HCT116 (cell line): Measurements from ENCODE around the gene YLPM1. TPM values are rescaled to one million over a fixed set of nuclear protein-coding genes. Genes with fewer than 3 reads are reported as not detected.

Experiments
- ATAC-seq: fragments of 200-7000 bp; cut with Tn5 transposase; 2 replicates; pipeline ENCODE4 v1.9.1; 2020; ENCODE audit warnings: mild to moderate bottlenecking, moderate library complexity
- BruUV-seq: library from RNA; stranded (reverse); fragments of 400-500 nt; replicated peaks from 2 replicates; lab custom pipeline; 2021; lab: Mats Ljungman, UMichigan
- CTCF ChIA-PET: fragments of 300-600 bp; sonication (Branson Sonifier 250); formaldehyde crosslinking; loops from one replicate; lab custom pipeline; 2021; ENCODE audit warnings: antibody characterized with exemption; lab: Charles Lee
- POLR2A ChIA-PET: fragments of 300-600, 350-600 bp; sonication (Branson Sonifier 250); formaldehyde crosslinking; loops from one replicate; lab custom pipeline; 2021; ENCODE audit warnings: antibody characterized with exemption; lab: Charles Lee
- RAD21 ChIA-PET, 2 experiments: fragments of 300-600 bp; sonication (Branson Sonifier 250); formaldehyde crosslinking; loops; one replicate each; lab custom pipeline; 2023; ENCODE audit warnings: low total read pairs in 2 of 2; ENCODE audit not compliant: uncharacterized antibody in 2 of 2, unreplicated experiment in 2 of 2, low non-redundant PET in 1 of 2; lab: Charles Lee
- DNase-seq: peaks from one replicate; pipeline ENCODE4 v3.0.0-alpha.2; 2010; ENCODE audit warnings: low read depth, low spot score
- H2AFZ ChIP-seq: fragments of 200-600 bp; shearing (Covaris generic), sonication (generic); 2 replicates; pipeline ENCODE4 v1.6.1; 2017; ENCODE audit warnings: low read depth, mixed run types, mixed read lengths, antibody characterized with exemption, low read length; ENCODE audit not compliant: poor library complexity, severe bottlenecking
- H3K27ac ChIP-seq: 2 replicates; pipeline ENCODE4 v1.5.1; 2012; ENCODE audit warnings: low read depth, low read length
- H3K27me3 ChIP-seq: fragments of 200-600 bp; sonication (generic); 2 replicates; pipeline ENCODE4 v1.6.1; 2016; ENCODE audit warnings: mixed run types, low read length, mixed read lengths; ENCODE audit not compliant: insufficient read depth
- H3K36me3 ChIP-seq, 2 experiments: fragments of 200-500 bp in 1 of 2; fragments of 200-600 bp in 1 of 2; sonication (Bioruptor generic) in 1 of 2; sonication (generic) in 1 of 2; 2 replicates each; pipeline versions ENCODE4 v1.5.1 to v1.6.1; 2014 to 2016; ENCODE audit warnings: low read length in 2 of 2, inconsistent platforms in 1 of 2, mixed read lengths in 1 of 2, mixed run types in 1 of 2; ENCODE audit not compliant: insufficient read depth in 2 of 2, control insufficient read depth in 1 of 2
- H3K4me1 ChIP-seq, 2 experiments: fragments of 200-600 bp in 1 of 2; sonication (generic) in 1 of 2; 2 replicates each; pipeline versions ENCODE4 v1.5.1 to v1.6.1; 2012 to 2017; ENCODE audit warnings: low read length in 2 of 2, inconsistent platforms in 1 of 2, mild to moderate bottlenecking in 1 of 2, mixed read lengths in 1 of 2, mixed run types in 1 of 2, moderate library complexity in 1 of 2; ENCODE audit not compliant: insufficient read depth in 2 of 2, control insufficient read depth in 1 of 2
- H3K4me2 ChIP-seq: fragments of 200-600 bp; sonication (generic); 2 replicates; pipeline ENCODE4 v1.6.1; 2017; ENCODE audit warnings: mixed run types, low read length, mixed read lengths
- H3K4me3 ChIP-seq, 2 experiments: fragments of 200-600 bp in 1 of 2; sonication (generic) in 1 of 2; replicated peaks in 1 of 2; 2 replicates each; pipeline ENCODE4 v1.5.1; 2011 to 2016; ENCODE audit warnings: low read length in 2 of 2, control low read depth in 1 of 2, low read depth in 1 of 2, mild to moderate bottlenecking in 1 of 2, mixed read lengths in 1 of 2, mixed run types in 1 of 2
- H3K79me2 ChIP-seq: fragments of 200-600 bp; sonication (generic); 2 replicates; pipeline ENCODE4 v1.6.1; 2017; ENCODE audit warnings: mild to moderate bottlenecking, mixed run types, low read length, moderate library complexity, mixed read lengths; ENCODE audit not compliant: insufficient read depth
- H3K9ac ChIP-seq: fragments of 200-600 bp; sonication (generic); 2 replicates; pipeline ENCODE4 v1.6.1; 2016; ENCODE audit warnings: low read length, mixed read lengths
- H3K9me2 ChIP-seq: fragments of 200-600 bp; sonication (generic), shearing (Covaris generic); 2 replicates; pipeline ENCODE4 v1.6.1; 2017; ENCODE audit warnings: mixed run types, mild to moderate bottlenecking, moderate library complexity; ENCODE audit not compliant: insufficient read depth
- H3K9me3 ChIP-seq, 2 experiments: fragments of 200-500 bp in 1 of 2; fragments of 200-600 bp in 1 of 2; sonication (Bioruptor generic) in 1 of 2; sonication (generic) in 1 of 2; 2 replicates each; pipeline ENCODE4 v1.6.1; 2014 to 2017; ENCODE audit warnings: low read length in 2 of 2, mixed read lengths in 2 of 2, inconsistent platforms in 1 of 2, low read depth in 1 of 2, mild to moderate bottlenecking in 1 of 2, mixed run types in 1 of 2, moderate library complexity in 1 of 2; ENCODE audit not compliant: control insufficient read depth in 1 of 2, insufficient read depth in 1 of 2
- H4K20me1 ChIP-seq: fragments of 200-600 bp; sonication (generic), shearing (Covaris generic); 2 replicates; pipeline ENCODE4 v1.6.1; 2017; ENCODE audit warnings: mixed run types, mild to moderate bottlenecking, moderate library complexity; ENCODE audit not compliant: insufficient read depth
- CBX3 ChIP-seq: IDR thresholded peaks from 2 replicates; pipeline ENCODE4 v1.6.1; 2012; ENCODE audit warnings: low read depth
- CTCF ChIP-seq, 3 experiments: fragments of 200-600 bp in 1 of 3; sonication (generic) in 1 of 3; IDR thresholded peaks in 2 of 3; conservative IDR thresholded peaks in 1 of 3; 2 replicates each; pipeline ENCODE4 v1.5.1; 2012 to 2017; ENCODE audit warnings: low read depth in 2 of 3, low read length in 2 of 3, antibody characterized with exemption in 1 of 3, borderline replicate concordance in 1 of 3, control low read depth in 1 of 3, mild to moderate bottlenecking in 1 of 3, mixed read lengths in 1 of 3, mixed run types in 1 of 3, moderate library complexity in 1 of 3; ENCODE audit not compliant: insufficient read depth in 1 of 3
- ELF1 ChIP-seq: IDR thresholded peaks from 2 replicates; pipeline ENCODE4 v1.6.1; 2012; ENCODE audit warnings: low read depth, borderline replicate concordance
- EZH2 ChIP-seq: fragments of 200-600 bp; sonication (generic); IDR thresholded peaks from 2 replicates; pipeline ENCODE4 v1.6.1; 2017; ENCODE audit warnings: antibody characterized with exemption, mixed run types
- EZH2phosphoT487 ChIP-seq: fragments of 200-600 bp; IDR thresholded peaks from 2 replicates; pipeline ENCODE4 v1.6.1; 2018; ENCODE audit warnings: antibody characterized with exemption, borderline replicate concordance
- FOSL1 ChIP-seq: IDR thresholded peaks from 2 replicates; pipeline ENCODE4 v1.6.1; 2012; ENCODE audit warnings: low read depth
- JUND ChIP-seq: IDR thresholded peaks from 2 replicates; pipeline ENCODE4 v1.6.1; 2012
- MAX ChIP-seq: IDR thresholded peaks from 2 replicates; pipeline ENCODE4 v1.6.1; 2012
- POLR2AphosphoS5 ChIP-seq: IDR thresholded peaks from 2 replicates; pipeline ENCODE4 v1.6.1; 2011; ENCODE audit warnings: mild to moderate bottlenecking, low read depth, low read length, moderate library complexity
- RAD21 ChIP-seq: IDR thresholded peaks from 2 replicates; pipeline ENCODE4 v1.6.1; 2012; ENCODE audit warnings: low read depth, mild to moderate bottlenecking
- REST ChIP-seq: IDR thresholded peaks from 2 replicates; pipeline ENCODE4 v1.6.1; 2012; ENCODE audit warnings: low read depth
- SIN3A ChIP-seq: IDR thresholded peaks from 2 replicates; pipeline ENCODE4 v1.6.1; 2012; ENCODE audit warnings: low read depth
- SP1 ChIP-seq: IDR thresholded peaks from 2 replicates; pipeline ENCODE4 v1.6.1; 2012; ENCODE audit warnings: low read depth
- SRF ChIP-seq: IDR thresholded peaks from 2 replicates; pipeline ENCODE4 v1.6.1; 2012; ENCODE audit warnings: low read depth
- YY1 ChIP-seq: IDR thresholded peaks from 2 replicates; pipeline ENCODE4 v1.6.1; 2011; ENCODE audit warnings: low read length, low read depth, moderate library complexity, mild to moderate bottlenecking; ENCODE audit not compliant: insufficient replicate concordance; ENCODE audit errors: extremely low read depth
- ZBTB33 ChIP-seq: IDR thresholded peaks from 2 replicates; pipeline ENCODE4 v1.6.1; 2011; ENCODE audit warnings: mild to moderate bottlenecking, low read length, moderate library complexity; ENCODE audit not compliant: insufficient replicate concordance; ENCODE audit errors: extremely low read depth
- ZFX ChIP-seq: fragments of 450-650 bp; IDR thresholded peaks from 2 replicates; pipeline ENCODE4 v1.6.1; 2017
- ZNF274 ChIP-seq: fragments of 200-500 bp; sonication (Bioruptor generic); IDR thresholded peaks from 2 replicates; pipeline ENCODE4 v1.6.1; 2014; ENCODE audit warnings: mild to moderate bottlenecking, low read depth, low read length, inconsistent platforms
- intact Hi-C: fragments of 100-400 bp; cut with micrococcal nuclease; formaldehyde crosslinking; loops from 2 replicates; pipeline ENCODE4 v1.10.0; 2022
- total RNA-seq: library from RNA; stranded (reverse); gene quantifications from one replicate; pipeline ENCODE4 v1.2.1, GENCODE V29; 2021; ENCODE audit not compliant: unreplicated experiment

YLPM1 gene
- total RNA-seq, 1 experiment from 2014 or later, result 55.1 TPM

- Histone ChIP-seq H4K20me1 (no peaks in the 10 kb centered on the region), H3K9me2 (no peaks in the 10 kb centered on the region), H2AFZ (no peak overlapping the region), H3K4me3 (no peak overlapping the region), H3K27ac (no peak overlapping the region), H3K36me3 (no peaks in the 10 kb centered on the region), H3K79me2 (no peaks in the 10 kb centered on the region), H3K9me3 (no peaks in the 10 kb centered on the region), H3K9ac (no peak overlapping the region), H3K4me2 (no peak overlapping the region), H3K4me1 (no peaks in the 10 kb centered on the region), H3K27me3 (no peaks in the 10 kb centered on the region)
- ChIA-PET RAD21 (no interaction called here), CTCF (interaction anchor here (7.1 kb wide), 1 partner anchor 14 kb away, joined by 54 read pairs; no protein-coding TSS in a partner anchor), POLR2A (no interaction called here)
- intact Hi-C loops, result no loop called here
- TF ChIP-seq EZH2 (no peak), ELF1 (no peak), SIN3A (no peak), ZFX (no peak), MAX (no peak), FOSL1 (no peak), ZNF274 (no peak), REST (no peak), POLR2AphosphoS5 (no peak), YY1 (no peak), SP1 (no peak), RAD21 (no peak), JUND (no peak), CBX3 (no peak), CTCF (IDR thresholded peaks at IDR 0.05 in 2 of 3, conservative IDR thresholded peaks at IDR 0.05 in 1 of 3; ENCODE audit: borderline replicate concordance in 1 of 3, insufficient read depth in 1 of 3, low read depth in 2 of 3, low read length in 2 of 3) (no peak), EZH2phosphoT487 (no peak), SRF (no peak), ZBTB33 (no peak)
- ATAC-seq (no peak), DNase-seq (no peak)
- BruUV-seq, result no TSS peak
Measured at GRCh38 chr14:74875204-74875603, 112.1 kb downstream of the YLPM1 start.
